NCI-H2081 (cell line): ENCODE measurements around the gene VAC14.
A peak's percentile ranks its signal among the peaks of the same experiment; 100 is the strongest.

ENCODE experiments used
- DNase-seq, 2 experiments: peaks; one replicate each; lab custom pipeline; 2025; lab: John Stamatoyannopoulos, UW

Gene VAC14

GRCh38 chr16:70706948-70707465 is 94.0 kb downstream of the VAC14 start:
- DNase-seq, result no peak

- no peak for DNase-seq
Observed at GRCh38 chr16:70705056-70705455, 95.9 kb downstream of the VAC14 start.

- no peak for DNase-seq
Observed at GRCh38 chr16:70704586-70704985, 96.4 kb downstream of the VAC14 start.

- DNase-seq, result no peak
Observed at GRCh38 chr16:70703835-70704381, 97.0 kb downstream of the VAC14 start.

- DNase-seq, result peak; percentile 10 to 31
Observed at GRCh38 chr16:70703041-70703834, 97.7 kb downstream of the VAC14 start.

GRCh38 chr16:70702624-70703023 is 98.3 kb downstream of the VAC14 start:
- DNase-seq, result no peak

GRCh38 chr16:70701998-70702397 is 99.0 kb downstream of the VAC14 start:
- DNase-seq, result no peak

- no peak for DNase-seq
Observed at GRCh38 chr16:70701596-70701995, 99.4 kb downstream of the VAC14 start.

- no peak for DNase-seq
Observed at GRCh38 chr16:70701036-70701435, 99.9 kb downstream of the VAC14 start.

GRCh38 chr16:70700101-70701020 is 100.6 kb downstream of the VAC14 start:
- peak; percentile 9 to 57 for DNase-seq

GRCh38 chr16:70699696-70700095 is 101.3 kb downstream of the VAC14 start:
- DNase-seq, result no peak

- DNase-seq, result no peak
Observed at GRCh38 chr16:70698901-70699300, 102.1 kb downstream of the VAC14 start.

- no peak for DNase-seq
Observed at GRCh38 chr16:70697594-70698170, 103.3 kb downstream of the VAC14 start.

GRCh38 chr16:70696952-70697593 is 103.9 kb downstream of the VAC14 start:
- DNase-seq, result no peak

GRCh38 chr16:70696355-70696754 is 104.6 kb downstream of the VAC14 start:
- DNase-seq, result no peak

GRCh38 chr16:70695331-70696070 is 105.5 kb downstream of the VAC14 start:
- peak; percentile 13 to 51 for DNase-seq

GRCh38 chr16:70694868-70695218 is 106.1 kb downstream of the VAC14 start:
- no peak for DNase-seq

GRCh38 chr16:70694088-70694867 is 106.7 kb downstream of the VAC14 start:
- no peak for DNase-seq

- DNase-seq, result no peak
Observed at GRCh38 chr16:70692873-70693671, 107.9 kb downstream of the VAC14 start.
